ENCODE results near the gene KASH5. TPM values are rescaled to one million over a fixed set of nuclear protein-coding genes. Genes with fewer than 3 reads are reported as not detected.

KASH5 gene
- total RNA-seq, 2 experiments from 2014 or later, result 12.0 to 16.3 TPM

GRCh38 chr19:49340865-49341718, 47.0 kb upstream of the KASH5 start:
- Histone ChIP-seq H3K4me2 (ENCODE audit: low read length) (peak overlapping the region; percentile 100), H4K20me1 (ENCODE audit: insufficient read depth, low read length) (peaks cover 10% of the 10 kb centered on the region; the same call in 1 of the 2 replicates), H3K79me2 (ENCODE audit: insufficient read depth, low read depth, low read length) (peaks cover 20% of the 10 kb centered on the region), H3K4me3 (ENCODE audit: low read depth, low read length, poor library complexity, severe bottlenecking) (peak overlapping the region; percentile 76), H3K4me1 (ENCODE audit: insufficient read depth, low read length, poor library complexity, severe bottlenecking) (peaks cover 52% of the 10 kb centered on the region), H3K36me3 (ENCODE audit: insufficient read depth, low read length) (peaks cover 69% of the 10 kb centered on the region), H2AFZ (ENCODE audit: low read length) (no peak overlapping the region), H3K9me3 (ENCODE audit: low read length) (no peaks in the 10 kb centered on the region), H3K9me2 (ENCODE audit: insufficient read depth, low read length) (no peaks in the 10 kb centered on the region), H3K27ac (ENCODE audit: low read depth, low read length, poor library complexity, severe bottlenecking) (peak overlapping the region; percentile 98)
- BruUV-seq (replicated peaks), result no TSS peak
- ChIA-PET POLR2A (no interaction called here), CTCF (ENCODE audit: unreplicated experiment) (no interaction called here)
- DNase-seq (ENCODE audit: low spot score), result no peak
- intact Hi-C loops (cut with micrococcal nuclease; ENCODE audit: unreplicated experiment), result loop anchor here (1.0 to 2.0 kb wide), 2 partner anchors 25 to 50 kb away; no protein-coding TSS in a partner anchor
- no peak for TF ChIP-seq EZH2phosphoT487 (IDR thresholded peaks at IDR 0.05; ENCODE audit: borderline replicate concordance, low read depth, low read length)
- TF ChIP-seq, protein P1, sequence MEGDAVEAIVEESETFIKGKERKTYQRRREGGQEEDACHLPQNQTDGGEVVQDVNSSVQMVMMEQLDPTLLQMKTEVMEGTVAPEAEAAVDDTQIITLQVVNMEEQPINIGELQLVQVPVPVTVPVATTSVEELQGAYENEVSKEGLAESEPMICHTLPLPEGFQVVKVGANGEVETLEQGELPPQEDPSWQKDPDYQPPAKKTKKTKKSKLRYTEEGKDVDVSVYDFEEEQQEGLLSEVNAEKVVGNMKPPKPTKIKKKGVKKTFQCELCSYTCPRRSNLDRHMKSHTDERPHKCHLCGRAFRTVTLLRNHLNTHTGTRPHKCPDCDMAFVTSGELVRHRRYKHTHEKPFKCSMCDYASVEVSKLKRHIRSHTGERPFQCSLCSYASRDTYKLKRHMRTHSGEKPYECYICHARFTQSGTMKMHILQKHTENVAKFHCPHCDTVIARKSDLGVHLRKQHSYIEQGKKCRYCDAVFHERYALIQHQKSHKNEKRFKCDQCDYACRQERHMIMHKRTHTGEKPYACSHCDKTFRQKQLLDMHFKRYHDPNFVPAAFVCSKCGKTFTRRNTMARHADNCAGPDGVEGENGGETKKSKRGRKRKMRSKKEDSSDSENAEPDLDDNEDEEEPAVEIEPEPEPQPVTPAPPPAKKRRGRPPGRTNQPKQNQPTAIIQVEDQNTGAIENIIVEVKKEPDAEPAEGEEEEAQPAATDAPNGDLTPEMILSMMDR (conservative IDR thresholded peaks at IDR 0.05; ENCODE audit: low read length), result no peak

- ChIA-PET POLR2A (interaction anchor here (0.7 kb wide), 1 partner anchor 48 kb away, joined by 3 read pairs; no protein-coding TSS in a partner anchor), CTCF (ENCODE audit: unreplicated experiment) (no interaction called here)
- H3K27ac ChIP-seq (ENCODE audit: low read depth, low read length, poor library complexity, severe bottlenecking), result no peak overlapping the region
- no peaks in the 10 kb centered on the region for H3K9me2 ChIP-seq (ENCODE audit: insufficient read depth, low read length)
- peaks cover 43% of the 10 kb centered on the region for H3K4me1 ChIP-seq (ENCODE audit: insufficient read depth, low read length, poor library complexity, severe bottlenecking)
- H3K36me3 ChIP-seq (ENCODE audit: insufficient read depth, low read length), result peaks cover 67% of the 10 kb centered on the region
- no TSS peak for BruUV-seq (replicated peaks)
- no peak for DNase-seq (ENCODE audit: low spot score)
- H4K20me1 ChIP-seq (ENCODE audit: insufficient read depth, low read length), result peaks cover 10% of the 10 kb centered on the region; the same call in 1 of the 2 replicates
- H3K4me3 ChIP-seq (ENCODE audit: low read depth, low read length, poor library complexity, severe bottlenecking), result no peak overlapping the region
- H2AFZ ChIP-seq (ENCODE audit: low read length), result no peak overlapping the region
- TF ChIP-seq EZH2phosphoT487 (IDR thresholded peaks at IDR 0.05; ENCODE audit: borderline replicate concordance, low read depth, low read length), result no peak
- TF ChIP-seq, protein P1 (conservative IDR thresholded peaks at IDR 0.05; ENCODE audit: low read length), result no peak
- no peak overlapping the region for H3K4me2 ChIP-seq (ENCODE audit: low read length)
- no peaks in the 10 kb centered on the region for H3K9me3 ChIP-seq (ENCODE audit: low read length)
- H3K79me2 ChIP-seq (ENCODE audit: insufficient read depth, low read depth, low read length), result peaks cover 8% of the 10 kb centered on the region
- intact Hi-C loops (cut with micrococcal nuclease; ENCODE audit: unreplicated experiment), result no loop called here
Measured at GRCh38 chr19:49342291-49342721, 45.7 kb upstream of the KASH5 start.

GRCh38 chr19:49343123-49343522, 44.9 kb upstream of the KASH5 start:
- intact Hi-C loops (cut with micrococcal nuclease; ENCODE audit: unreplicated experiment), result no loop called here
- no TSS peak for BruUV-seq (replicated peaks)
- H3K27ac ChIP-seq (ENCODE audit: low read depth, low read length, poor library complexity, severe bottlenecking), result no peak overlapping the region

More at GRCh38 chr19:49343123-49343522, 44.9 kb upstream of the KASH5 start:
- Histone ChIP-seq H3K4me1 (ENCODE audit: insufficient read depth, low read length, poor library complexity, severe bottlenecking) (peaks cover 47% of the 10 kb centered on the region), H3K4me3 (ENCODE audit: low read depth, low read length, poor library complexity, severe bottlenecking) (no peak overlapping the region), H4K20me1 (ENCODE audit: insufficient read depth, low read length) (peaks cover 10% of the 10 kb centered on the region; the same call in 1 of the 2 replicates), H3K4me2 (ENCODE audit: low read length) (no peak overlapping the region), H3K9me2 (ENCODE audit: insufficient read depth, low read length) (no peaks in the 10 kb centered on the region), H2AFZ (ENCODE audit: low read length) (no peak overlapping the region), H3K9me3 (ENCODE audit: low read length) (no peaks in the 10 kb centered on the region), H3K36me3 (ENCODE audit: insufficient read depth, low read length) (peaks cover 60% of the 10 kb centered on the region), H3K79me2 (ENCODE audit: insufficient read depth, low read depth, low read length) (peaks cover under 1% of the 10 kb centered on the region; the same call in 1 of the 2 replicates)
- ChIA-PET POLR2A (no interaction called here), CTCF (ENCODE audit: unreplicated experiment) (no interaction called here)
- no peak for TF ChIP-seq EZH2phosphoT487 (IDR thresholded peaks at IDR 0.05; ENCODE audit: borderline replicate concordance, low read depth, low read length)
- TF ChIP-seq, protein P1 (conservative IDR thresholded peaks at IDR 0.05; ENCODE audit: low read length), result no peak
- DNase-seq (ENCODE audit: low spot score), result no peak

Measured in OCI-LY7 (cell line).